Measurements from ENCODE around the gene PRELID2. TPM values are rescaled to one million over a fixed set of nuclear protein-coding genes. Genes with fewer than 3 reads are reported as not detected.

The PRELID2 gene
- total and polyA plus RNA-seq, 2 donors (not counting 3 experiments of a cell fraction or from before 2014, with no cell fraction given): 3.2 to 16.4 TPM

DNA sequence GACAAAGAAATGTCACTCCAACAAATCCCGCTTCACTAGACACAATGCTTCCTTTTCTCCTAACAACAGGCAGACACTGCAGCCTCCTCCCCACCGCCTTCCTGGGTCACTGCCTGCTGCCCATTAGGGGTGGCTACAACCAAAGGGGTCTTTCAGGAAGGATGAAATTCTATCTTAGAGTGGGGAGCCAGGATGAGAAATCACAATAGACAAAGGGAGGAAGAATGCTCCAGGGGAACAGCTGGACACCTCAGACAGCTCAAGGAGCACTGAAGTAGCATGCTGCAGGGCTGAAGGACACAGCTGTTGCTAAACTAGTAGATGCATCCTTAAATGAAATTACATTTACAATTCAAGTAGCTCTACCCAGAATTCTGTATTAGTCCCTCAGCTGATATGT lies 54.2 kb downstream of the PRELID2 start:
- no peak overlapping the region for H3K27ac ChIP-seq (ENCODE audit: insufficient read depth, low read depth, low read length)
- BruUV-seq (replicated peaks): no TSS peak
- ChIA-PET POLR2A (no interaction called here), CTCF (interaction anchor here (0.7 to 1.5 kb wide), 4 partner anchors 25 to 107 kb away, joined by 3 read pairs; no protein-coding TSS in a partner anchor)
- H3K36me3 ChIP-seq (ENCODE audit: control insufficient read depth in 2 of 2, extremely low read depth in 1 of 2, insufficient read depth in 2 of 2, low read length in 2 of 2): no peaks in the 10 kb centered on the region
- TF ChIP-seq FOS (IDR thresholded peaks at IDR 0.05; ENCODE audit: borderline replicate concordance, insufficient read depth, low read length): no peak
- TF ChIP-seq GATA2 (IDR thresholded peaks at IDR 0.05; ENCODE audit: insufficient read depth, insufficient read length, low read depth, low read length): no peak
- TF ChIP-seq POLR2A (IDR thresholded peaks at IDR 0.05; ENCODE audit: low read depth, low read length): no peak
- TF ChIP-seq MYC (IDR thresholded peaks at IDR 0.05; ENCODE audit: low read depth, low read length): no peak
- TF ChIP-seq, protein P1, sequence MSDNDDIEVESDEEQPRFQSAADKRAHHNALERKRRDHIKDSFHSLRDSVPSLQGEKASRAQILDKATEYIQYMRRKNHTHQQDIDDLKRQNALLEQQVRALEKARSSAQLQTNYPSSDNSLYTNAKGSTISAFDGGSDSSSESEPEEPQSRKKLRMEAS (IDR thresholded peaks at IDR 0.05; ENCODE audit: insufficient read depth, insufficient read length): no peak
- no peak for TF ChIP-seq POLR2AphosphoS5 (IDR thresholded peaks at IDR 0.05; ENCODE audit: insufficient read depth, low read depth, low read length)
- TF ChIP-seq, protein P2, sequence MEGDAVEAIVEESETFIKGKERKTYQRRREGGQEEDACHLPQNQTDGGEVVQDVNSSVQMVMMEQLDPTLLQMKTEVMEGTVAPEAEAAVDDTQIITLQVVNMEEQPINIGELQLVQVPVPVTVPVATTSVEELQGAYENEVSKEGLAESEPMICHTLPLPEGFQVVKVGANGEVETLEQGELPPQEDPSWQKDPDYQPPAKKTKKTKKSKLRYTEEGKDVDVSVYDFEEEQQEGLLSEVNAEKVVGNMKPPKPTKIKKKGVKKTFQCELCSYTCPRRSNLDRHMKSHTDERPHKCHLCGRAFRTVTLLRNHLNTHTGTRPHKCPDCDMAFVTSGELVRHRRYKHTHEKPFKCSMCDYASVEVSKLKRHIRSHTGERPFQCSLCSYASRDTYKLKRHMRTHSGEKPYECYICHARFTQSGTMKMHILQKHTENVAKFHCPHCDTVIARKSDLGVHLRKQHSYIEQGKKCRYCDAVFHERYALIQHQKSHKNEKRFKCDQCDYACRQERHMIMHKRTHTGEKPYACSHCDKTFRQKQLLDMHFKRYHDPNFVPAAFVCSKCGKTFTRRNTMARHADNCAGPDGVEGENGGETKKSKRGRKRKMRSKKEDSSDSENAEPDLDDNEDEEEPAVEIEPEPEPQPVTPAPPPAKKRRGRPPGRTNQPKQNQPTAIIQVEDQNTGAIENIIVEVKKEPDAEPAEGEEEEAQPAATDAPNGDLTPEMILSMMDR (IDR thresholded peaks at IDR 0.05; ENCODE audit: extremely low read depth in 1 of 2, insufficient read depth in 1 of 2, low read depth in 1 of 2, low read length in 2 of 2): no peak
- no peak for TF ChIP-seq EZH2 (IDR thresholded peaks at IDR 0.05; ENCODE audit: borderline replicate concordance, low read depth, low read length, severe bottlenecking)
- TF ChIP-seq JUN (IDR thresholded peaks at IDR 0.05; ENCODE audit: borderline replicate concordance, insufficient read depth, insufficient read length, low read depth): no peak
- no peak overlapping the region for H2AFZ ChIP-seq (ENCODE audit: low read depth, low read length)
- peaks cover 10% of the 10 kb centered on the region for H3K4me1 ChIP-seq (ENCODE audit: control insufficient read depth, extremely low read depth, insufficient read depth, low read length)
- H3K27me3 ChIP-seq (ENCODE audit: control insufficient read depth in 2 of 2, insufficient read depth in 2 of 2, low read length in 2 of 2): no peaks in the 10 kb centered on the region
- no peak overlapping the region for H3K4me3 ChIP-seq (replicated peaks in 1 of 3; ENCODE audit: insufficient read depth in 1 of 3, low read depth in 1 of 3, low read length in 3 of 3)
- FAIRE-seq (peak; percentile 55), DNase-seq (ENCODE audit: low read depth, low spot score) (no peak)
- H3K4me2 ChIP-seq (ENCODE audit: insufficient read depth, low read length): no peak overlapping the region
- H4K20me1 ChIP-seq (replicated peaks; ENCODE audit: control insufficient read depth, extremely low read depth, insufficient read depth, low read length): no peaks in the 10 kb centered on the region
- H3K9me3 ChIP-seq (replicated peaks; ENCODE audit: control insufficient read depth, insufficient read depth, low read length): no peaks in the 10 kb centered on the region
- no peak overlapping the region for H3K9ac ChIP-seq (replicated peaks; ENCODE audit: extremely low read depth, insufficient read depth, low read length)
- H3K79me2 ChIP-seq (ENCODE audit: control insufficient read depth, insufficient read depth, low read length): no peaks in the 10 kb centered on the region
- intact Hi-C loops (cut with micrococcal nuclease) (no loop called here), dilution Hi-C loops (cut with MboI; ENCODE audit: extremely low pct_ligation_motif_present, low sequenced_read_pairs) (no loop called here)
- peaks cover 2% of the 10 kb centered on the region for H3K9me1 ChIP-seq (replicated peaks; ENCODE audit: control insufficient read depth, extremely low read depth, insufficient read depth, low read length)
